SKM-1 treated with dmso at 0.1 percent for 144 hours (cell line): ENCODE data around the gene AEN.

Experiments used
- DNase-seq: peaks from one replicate; lab custom pipeline; 2025; ENCODE audit not compliant: unreplicated experiment; lab: John Stamatoyannopoulos, UW

The AEN gene

DNA sequence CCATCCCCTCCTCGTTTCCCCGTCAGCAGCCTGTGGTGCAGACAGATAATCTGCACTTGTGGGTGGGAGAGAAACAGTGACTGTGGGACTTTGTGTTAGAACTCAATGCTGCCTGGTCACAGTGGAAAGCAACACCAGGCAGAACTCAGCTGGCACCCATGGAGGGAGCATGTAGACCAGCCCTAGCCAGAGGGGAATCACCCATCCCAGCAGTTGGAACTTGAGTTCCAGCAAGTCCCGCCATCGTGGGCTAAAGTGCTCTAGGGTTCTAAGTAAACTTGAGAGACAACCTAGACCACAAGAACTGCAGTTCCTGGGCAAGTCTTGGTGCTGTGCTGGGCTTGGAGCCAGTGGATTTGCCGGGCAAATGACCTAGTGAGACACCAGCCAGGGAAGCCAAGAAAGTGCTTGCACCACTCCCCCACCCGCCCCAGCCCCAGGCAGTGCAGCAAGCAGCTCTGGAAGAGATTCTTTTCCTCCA lies 42.0 kb downstream of the AEN start:
- no peak for DNase-seq

DNA sequence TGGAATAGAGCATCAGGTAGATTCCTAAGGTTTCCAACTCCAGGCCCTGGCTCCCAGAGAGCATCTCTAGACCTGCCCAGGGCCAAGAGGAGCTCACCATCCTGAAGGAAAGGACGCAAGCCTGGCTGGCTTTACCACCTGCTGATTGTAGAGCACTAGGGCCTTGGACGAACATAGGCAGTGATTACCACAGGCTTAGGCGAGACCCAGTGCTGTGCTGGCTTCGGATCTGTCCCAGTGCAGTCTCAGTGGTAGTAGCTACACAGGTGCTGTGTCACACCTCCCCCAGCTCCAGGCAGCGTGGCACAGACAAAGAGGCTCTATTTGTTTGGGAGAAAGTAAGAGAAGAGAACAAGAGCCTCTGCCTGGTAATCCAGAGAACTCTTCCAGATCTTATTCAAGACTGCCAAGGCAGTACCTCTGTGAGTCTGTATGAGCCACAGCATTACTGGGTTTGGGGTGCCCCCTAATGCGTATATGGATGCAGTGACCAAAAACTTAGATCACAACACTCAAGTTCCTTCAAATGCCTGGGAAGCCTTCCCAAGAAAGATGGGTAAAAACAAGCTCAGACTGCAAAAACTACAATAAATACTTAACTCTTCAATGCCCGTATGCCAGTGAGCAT lies 43.1 kb downstream of the AEN start:
- DNase-seq = no peak

GRCh38 chr15:88674661-88675060 lies 53.5 kb downstream of the AEN start:
- DNase-seq = no peak

DNA sequence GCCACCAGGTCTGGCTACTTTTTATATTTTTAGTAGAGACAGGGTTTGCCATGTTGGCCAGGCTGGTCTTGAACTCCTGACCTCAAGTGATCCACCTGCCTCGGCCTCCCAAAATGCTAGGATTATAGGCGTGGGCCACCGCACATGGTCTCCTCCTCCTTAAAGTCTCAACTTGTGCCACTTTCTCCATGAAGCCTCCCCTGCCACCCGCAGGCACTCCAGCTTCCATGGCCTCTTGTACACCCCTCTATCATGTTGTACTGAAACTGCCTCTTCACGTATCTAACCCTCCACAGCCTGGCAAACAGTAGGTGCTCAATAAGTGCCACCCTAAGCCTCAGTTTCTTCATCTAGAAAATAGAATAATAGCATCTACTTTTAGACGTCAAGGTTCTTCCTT lies 57.6 kb downstream of the AEN start:
- DNase-seq = no peak

DNA sequence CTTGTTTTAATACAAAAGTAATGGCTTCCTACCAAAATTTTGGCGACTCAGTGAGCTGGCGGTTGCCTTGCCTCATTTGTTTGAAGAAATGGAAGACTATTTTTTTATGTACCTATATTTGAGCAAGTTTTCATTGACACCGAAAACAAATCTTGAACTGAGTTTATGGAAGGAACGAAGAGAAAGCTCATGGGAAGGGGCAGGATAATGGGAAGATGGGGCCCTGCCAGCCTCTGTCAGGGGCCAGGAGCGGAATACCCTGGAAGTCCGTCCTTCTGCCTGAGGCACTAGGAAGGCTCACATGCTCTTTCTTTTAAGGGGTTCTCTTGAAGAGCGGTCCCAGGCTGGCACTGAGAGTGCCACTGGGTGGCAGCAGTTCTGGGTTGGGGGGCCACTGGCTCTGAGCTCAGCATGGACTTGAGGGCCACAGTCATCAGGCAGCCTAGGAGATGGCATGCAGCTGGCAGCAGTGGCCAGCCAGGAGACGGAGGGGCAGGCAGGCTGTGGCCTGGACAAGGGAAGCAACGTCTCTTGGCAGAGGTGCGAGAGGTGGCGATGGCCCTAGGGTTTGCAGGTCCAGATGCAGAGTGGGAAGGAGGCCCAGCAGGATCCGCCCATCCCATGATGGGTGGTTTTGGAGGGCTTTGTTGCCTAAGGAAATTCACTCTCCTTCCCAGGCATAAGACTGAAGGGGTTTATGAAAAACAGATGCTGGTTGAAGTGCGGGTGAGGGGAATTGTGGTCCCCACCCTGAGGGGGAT lies 59.3 kb downstream of the AEN start:
- DNase-seq = no peak

- DNase-seq = no peak
Measured at GRCh38 chr15:88681610-88682221, 60.6 kb downstream of the AEN start.
